ENCODE measurements around the gene C1QTNF3. TPM values are rescaled to one million over a fixed set of nuclear protein-coding genes. Genes with fewer than 3 reads are reported as not detected.

C1QTNF3 gene
- total and polyA plus RNA-seq, 2 of the 8 experiments (the other 6 are each of a cell fraction or from before 2014, with no cell fraction given) = 1.0 to 1.2 TPM

DNA sequence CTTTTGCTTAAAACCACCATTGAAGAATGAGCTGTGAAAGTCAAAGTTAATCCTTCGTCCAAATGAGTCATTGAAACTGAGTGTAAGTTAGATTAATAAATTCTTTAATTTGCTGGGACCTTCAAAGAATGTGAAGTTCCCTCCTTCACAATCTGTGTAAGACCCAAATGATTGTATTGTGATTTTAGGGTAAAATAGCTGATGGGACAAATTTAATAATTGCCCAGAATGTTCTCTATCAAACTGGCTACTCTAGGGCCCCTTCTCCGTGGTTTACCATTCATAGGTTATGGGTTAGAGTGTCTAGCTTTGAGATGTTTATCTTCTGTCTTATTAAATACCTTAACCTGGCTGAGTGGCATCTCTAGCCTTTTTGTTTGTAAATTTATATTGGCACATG lies 11.9 kb downstream of the C1QTNF3 start:
- no peaks in the 10 kb centered on the region for H3K27me3 ChIP-seq (replicated peaks in 1 of 4; ENCODE audit: control insufficient read depth in 3 of 4, extremely low read depth in 1 of 4, insufficient read depth in 3 of 4, low read length in 3 of 4)
- H2BK15ac ChIP-seq (ENCODE audit: low read length) = no peak overlapping the region
- H4K8ac ChIP-seq (ENCODE audit: extremely low read depth, insufficient read depth, low read length) = no peak overlapping the region
- H3K36me3 ChIP-seq (ENCODE audit: control insufficient read depth in 2 of 4, insufficient read depth in 4 of 4, low read length in 3 of 4) = no peaks in the 10 kb centered on the region; a peak in 1 of 8 replicates
- no peak overlapping the region for H3K4ac ChIP-seq (replicated peaks; ENCODE audit: insufficient read length, low read depth, low read length)
- H3K23ac ChIP-seq (ENCODE audit: insufficient read length) = no peak overlapping the region
- H2BK120ac ChIP-seq (replicated peaks; ENCODE audit: low read depth, low read length) = no peak overlapping the region
- H3K56ac ChIP-seq (replicated peaks; ENCODE audit: insufficient read length, low read depth, low read length) = no peak overlapping the region
- 85% methylated on average over 2 of the region's 2 CpGs; no CpG with 5 or more reads in 1 of the 2 experiments for WGBS, 2 experiments (ENCODE audit: extremely low coverage in 1 of 2, insufficient coverage in 1 of 2, insufficient read length in 1 of 2, insufficient replicate concordance in 2 of 2, low coverage in 1 of 2, low lambda C conversion rate in 2 of 2, missing lambda C conversion rate in 1 of 2)
- CTCF ChIA-PET (ENCODE audit: partially characterized antibody) = interaction anchor here (0.6 to 0.8 kb wide), 2 partner anchors 14 to 33 kb away, joined by 3 read pairs; no protein-coding TSS in a partner anchor
- no peak overlapping the region for H2BK12ac ChIP-seq (ENCODE audit: low read depth, low read length)
- DNase-seq (ENCODE audit: low read depth in 1 of 2, low spot score in 2 of 2) = no peak
- no peaks in the 10 kb centered on the region for H3K79me2 ChIP-seq (ENCODE audit: control insufficient read depth in 1 of 2, insufficient read depth in 2 of 2, low read length in 2 of 2)
- no peak for FAIRE-seq
- no peak overlapping the region for H2BK5ac ChIP-seq (ENCODE audit: low read depth, low read length)
- no peak overlapping the region for H3K4me3 ChIP-seq (ENCODE audit: extremely low read depth in 1 of 4, insufficient read depth in 2 of 4, low read depth in 3 of 4, low read length in 4 of 4)
- H3K23me2 ChIP-seq (ENCODE audit: low read depth, low read length) = no peaks in the 10 kb centered on the region
- no peak overlapping the region for H2AK5ac ChIP-seq (ENCODE audit: low read depth, low read length)
- H3K9ac ChIP-seq (replicated peaks in 1 of 4; ENCODE audit: extremely low read depth in 1 of 4, low read depth in 3 of 4, low read length in 3 of 4) = no peak overlapping the region
- no peak overlapping the region for H3K14ac ChIP-seq (ENCODE audit: insufficient read length)
- no peak overlapping the region for H4K5ac ChIP-seq (ENCODE audit: insufficient read length, low read depth, low read length)
- no peaks in the 10 kb centered on the region for H4K20me1 ChIP-seq (replicated peaks in 1 of 2; ENCODE audit: control insufficient read depth in 1 of 2, insufficient read depth in 2 of 2, low read length in 2 of 2)
- no peaks in the 10 kb centered on the region for H3K79me1 ChIP-seq (ENCODE audit: low read depth, low read length)
- H3K9me3 ChIP-seq (ENCODE audit: insufficient read depth in 2 of 2, low read depth in 1 of 2, low read length in 1 of 2) = no peaks in the 10 kb centered on the region
- H2BK20ac ChIP-seq (ENCODE audit: low read length) = no peak overlapping the region
- H3K4me1 ChIP-seq (replicated peaks in 1 of 4; ENCODE audit: control insufficient read depth in 3 of 4, insufficient read depth in 4 of 4, low read length in 3 of 4) = no peaks in the 10 kb centered on the region
- H3K4me2 ChIP-seq (ENCODE audit: insufficient read depth in 1 of 2, low read depth in 2 of 2, low read length in 2 of 2) = no peak overlapping the region
- H3K27ac ChIP-seq (ENCODE audit: low read depth, low read length) = no peak overlapping the region
- H2AFZ ChIP-seq (ENCODE audit: low read length) = no peak overlapping the region
- no peak overlapping the region for H3K18ac ChIP-seq (ENCODE audit: extremely low read depth, low read length)
- H4K91ac ChIP-seq (replicated peaks; ENCODE audit: insufficient read length, low read length) = no peak overlapping the region
- POLR2A ChIA-PET (ENCODE audit: partially characterized antibody) = interaction anchor here (1.6 kb wide), 1 partner anchor 23 kb away, joined by 5 read pairs; the partner anchor contains the start of gene AMACR
- TF ChIP-seq CTBP2 (IDR thresholded peaks at IDR 0.05; ENCODE audit: borderline replicate concordance, insufficient read depth, insufficient read length, low read length) (no peak), EGR1 (IDR thresholded peaks at IDR 0.05; ENCODE audit: borderline replicate concordance, low read depth, low read length) (no peak)
